NCI-H1930 (cell line): ENCODE results near the gene FAM162B.
"Not testable (repeated sequence)": the region's sequence is repeated elsewhere in the genome, so short reads cannot be mapped to it uniquely, and the experiment has no call there.

Experiments
- DNase-seq, 2 experiments: peaks; one replicate each; lab custom pipeline; 2025; lab: John Stamatoyannopoulos, UW

FAM162B gene

GRCh38 chr6:116726947-116727346 is 38.6 kb downstream of the FAM162B start:
- no peak for DNase-seq

- no peak for DNase-seq
These were observed 50.8 kb downstream of the FAM162B start for GRCh38 chr6:116714761-116715160.

- no peak for DNase-seq
These were observed 51.2 kb downstream of the FAM162B start for GRCh38 chr6:116714296-116714695.

GRCh38 chr6:116705917-116706316 is 59.6 kb downstream of the FAM162B start:
- DNase-seq: no peak

GRCh38 chr6:116703888-116704287 is 61.6 kb downstream of the FAM162B start:
- not testable (repeated sequence) for DNase-seq
